Lower leg skin (tissue), 3 donors: Measurements from ENCODE around the gene COA8.

ENCODE experiments used
- CTCF ChIP-seq, 3 donors: fragments of 450-650 bp; IDR thresholded peaks; one replicate each; pipeline ENCODE4 v1.5.1; 2016; ENCODE audit warnings: antibody characterized with exemption in 3 of 3, mild to moderate bottlenecking in 3 of 3, moderate library complexity in 2 of 3
- POLR2A ChIP-seq, 2 donors: fragments of 450-650 bp; IDR thresholded peaks; one replicate each; pipeline ENCODE4 v1.6.1; 2016 to 2017; ENCODE audit warnings: antibody characterized with exemption in 2 of 2, mild to moderate bottlenecking in 1 of 2, moderate library complexity in 1 of 2

- TF ChIP-seq POLR2A (IDR thresholded peaks at IDR 0.05) (no peak), CTCF (IDR thresholded peaks at IDR 0.05) (no peak)
Measured at GRCh38 chr14:103562429-103563225, at the start of gene COA8, which contains the start of gene BAG5.
